ENCODE measurements around the gene BOD1L1.

Gene BOD1L1

GRCh38 chr4:13522282-13523104 lies 105.0 kb downstream of the BOD1L1 start:
- DNase-seq: no peak

- no peak for DNase-seq
Observed at GRCh38 chr4:13521047-13521446, 106.5 kb downstream of the BOD1L1 start.
